Loucy (cell line): ENCODE measurements around the gene PALLD.

Experiments used
- CTCF ChIP-seq: fragments of 200-600 bp; sonication (generic); conservative IDR thresholded peaks from 2 replicates; pipeline ENCODE4 v1.5.1; 2014; ENCODE audit warnings: mild to moderate bottlenecking, antibody characterized with exemption, low read length
- EZH2phosphoT487 ChIP-seq: fragments of 200-600 bp; IDR thresholded peaks from 2 replicates; pipeline ENCODE4 v1.6.1; 2018; ENCODE audit warnings: antibody characterized with exemption, mild to moderate bottlenecking, moderate library complexity, borderline replicate concordance

- TF ChIP-seq CTCF (no peak), EZH2phosphoT487 (no peak)
These were observed 359.5 kb downstream of the PALLD start for GRCh38 chr4:168856312-168856711.
